Dendritic cell treated with granulocyte-macrophage colony-stimulating factor and Interleukin-4, amounts not matched to agents 40 ng/mL and 50 ng/mL, for 4 days (primary cell): ENCODE measurements around the gene FGB.

Experiments used
- H3K27ac Mint-ChIP-seq: one replicate; pipeline ENCODE4 v1.8.0; 2022; ENCODE audit warnings: mild to moderate bottlenecking, mixed read lengths
- H3K27me3 Mint-ChIP-seq: one replicate; pipeline ENCODE4 v1.8.0; 2022; ENCODE audit warnings: mild to moderate bottlenecking, mixed read lengths
- H3K36me3 Mint-ChIP-seq: one replicate; pipeline ENCODE4 v1.8.0; 2022; ENCODE audit warnings: low read depth, mixed read lengths
- H3K4me1 Mint-ChIP-seq: one replicate; pipeline ENCODE4 v1.8.0; 2022; ENCODE audit warnings: low read depth, mixed read lengths
- H3K4me3 Mint-ChIP-seq: one replicate; pipeline ENCODE4 v1.8.0; 2022; ENCODE audit warnings: mild to moderate bottlenecking, moderate library complexity, mixed read lengths
- H3K9me3 Mint-ChIP-seq: one replicate; pipeline ENCODE4 v1.8.0; 2022; ENCODE audit warnings: mixed read lengths
- intact Hi-C: fragments of 100-400 bp; cut with micrococcal nuclease; formaldehyde crosslinking; loops from one replicate; pipeline ENCODE4 v1.15.0; 2022

Gene FGB

GRCh38 chr4:154612472-154613414 lies 49.9 kb downstream of the FGB start, which contains the start of gene FGG:
FGG (minus strand) TSS chr4:154612656; CDS start chr4:154612609, 47 bp downstream.
- intact Hi-C loops: no loop called here
- H3K27me3 Mint-ChIP-seq: no peaks in the 10 kb centered on the region
- H3K4me1 Mint-ChIP-seq: no peaks in the 10 kb centered on the region
- H3K36me3 Mint-ChIP-seq: no peaks in the 10 kb centered on the region
- H3K27ac Mint-ChIP-seq: no peak within 1 kb of the TSS
- H3K4me3 Mint-ChIP-seq: no peak within 1 kb of the TSS
- H3K9me3 Mint-ChIP-seq: no peaks in the 10 kb centered on the region

GRCh38 chr4:154614306-154614705 lies 51.5 kb downstream of the FGB start:
- no peaks in the 10 kb centered on the region for H3K36me3 Mint-ChIP-seq
- no peaks in the 10 kb centered on the region for H3K9me3 Mint-ChIP-seq
- H3K27ac Mint-ChIP-seq: no peak overlapping the region
- H3K4me1 Mint-ChIP-seq: no peaks in the 10 kb centered on the region
- no peak overlapping the region for H3K4me3 Mint-ChIP-seq
- no peaks in the 10 kb centered on the region for H3K27me3 Mint-ChIP-seq
- intact Hi-C loops: no loop called here

GRCh38 chr4:154615211-154615610 lies 52.4 kb downstream of the FGB start:
- Mint-ChIP-seq H3K4me1 (no peaks in the 10 kb centered on the region), H3K4me3 (no peak overlapping the region), H3K36me3 (no peaks in the 10 kb centered on the region), H3K27me3 (no peaks in the 10 kb centered on the region), H3K27ac (no peak overlapping the region), H3K9me3 (no peaks in the 10 kb centered on the region)
- intact Hi-C loops: no loop called here

DNA sequence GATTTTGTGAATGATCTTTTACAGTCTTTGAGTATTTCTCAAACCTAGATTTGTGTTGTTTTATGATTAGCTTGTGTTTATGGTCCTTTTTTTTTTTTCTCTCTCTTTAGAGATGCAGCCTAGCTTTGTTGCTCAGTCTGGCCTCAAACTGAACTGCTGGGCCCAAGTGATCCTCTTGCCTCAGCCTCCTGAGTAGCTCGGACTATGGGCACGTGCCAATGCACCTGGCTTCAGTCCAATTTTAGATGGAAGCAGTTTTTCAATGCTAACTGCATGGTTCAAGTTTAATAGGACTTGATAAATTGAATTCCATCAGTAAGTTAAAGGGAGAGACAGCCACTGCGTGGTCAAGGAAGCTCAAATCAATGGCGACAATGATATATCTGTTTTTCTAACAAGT lies 53.5 kb downstream of the FGB start:
- Mint-ChIP-seq H3K27me3 (no peaks in the 10 kb centered on the region), H3K27ac (no peak overlapping the region), H3K36me3 (no peaks in the 10 kb centered on the region), H3K4me3 (no peak overlapping the region), H3K9me3 (no peaks in the 10 kb centered on the region), H3K4me1 (no peaks in the 10 kb centered on the region)
- intact Hi-C loops: no loop called here

DNA sequence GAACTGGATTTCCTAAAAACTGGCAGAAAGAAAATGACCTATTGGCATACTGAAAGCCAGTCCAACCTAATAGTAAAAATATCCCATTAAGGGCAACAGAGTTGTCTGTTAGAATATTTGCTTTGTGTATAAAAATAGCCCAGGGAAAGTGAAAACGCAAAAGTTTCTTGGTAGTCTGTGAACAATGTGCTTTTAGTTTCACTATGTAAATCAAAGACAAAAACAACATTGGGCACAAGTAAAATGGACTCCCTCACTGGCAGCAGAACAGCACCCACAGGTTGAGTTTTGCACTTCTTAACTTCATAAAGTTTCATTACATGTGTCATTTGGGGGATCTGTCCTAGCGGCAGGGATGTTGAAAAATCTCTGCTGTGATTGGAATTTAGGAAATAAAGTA lies 53.9 kb downstream of the FGB start:
- H3K9me3 Mint-ChIP-seq: no peaks in the 10 kb centered on the region
- H3K36me3 Mint-ChIP-seq: no peaks in the 10 kb centered on the region
- intact Hi-C loops: no loop called here
- H3K4me3 Mint-ChIP-seq: no peak overlapping the region
- no peaks in the 10 kb centered on the region for H3K4me1 Mint-ChIP-seq
- no peaks in the 10 kb centered on the region for H3K27me3 Mint-ChIP-seq
- H3K27ac Mint-ChIP-seq: no peak overlapping the region

DNA sequence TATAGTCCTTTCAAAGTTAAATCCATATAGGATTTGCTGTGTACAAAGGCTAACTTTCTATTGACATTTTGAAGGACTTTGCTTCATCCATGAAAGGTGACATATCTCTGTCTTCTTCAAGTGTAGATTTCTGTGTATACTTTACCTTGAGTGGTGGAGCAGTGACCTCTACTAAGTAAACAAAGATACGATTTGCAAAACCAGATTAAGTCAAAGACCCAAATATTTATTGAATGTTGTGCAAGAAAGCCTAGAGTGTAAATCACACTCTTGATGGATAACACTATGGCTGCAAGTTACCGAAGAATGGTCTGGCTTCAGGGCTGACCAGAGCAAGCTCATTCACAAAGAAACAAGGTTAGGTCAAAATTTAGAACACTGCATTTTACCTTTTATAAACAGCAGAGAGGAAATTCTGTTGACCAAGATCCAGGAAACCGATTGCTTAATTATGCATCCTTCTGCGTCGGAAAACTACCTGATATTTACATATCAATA lies 55.1 kb downstream of the FGB start:
- no peaks in the 10 kb centered on the region for H3K4me1 Mint-ChIP-seq
- intact Hi-C loops: loop anchor here (1.0 kb wide), 1 partner anchor 68 kb away; the partner anchor contains the start of gene PLRG1
- H3K27ac Mint-ChIP-seq: no peak overlapping the region
- no peaks in the 10 kb centered on the region for H3K36me3 Mint-ChIP-seq
- no peak overlapping the region for H3K4me3 Mint-ChIP-seq
- no peaks in the 10 kb centered on the region for H3K9me3 Mint-ChIP-seq
- H3K27me3 Mint-ChIP-seq: no peaks in the 10 kb centered on the region

DNA sequence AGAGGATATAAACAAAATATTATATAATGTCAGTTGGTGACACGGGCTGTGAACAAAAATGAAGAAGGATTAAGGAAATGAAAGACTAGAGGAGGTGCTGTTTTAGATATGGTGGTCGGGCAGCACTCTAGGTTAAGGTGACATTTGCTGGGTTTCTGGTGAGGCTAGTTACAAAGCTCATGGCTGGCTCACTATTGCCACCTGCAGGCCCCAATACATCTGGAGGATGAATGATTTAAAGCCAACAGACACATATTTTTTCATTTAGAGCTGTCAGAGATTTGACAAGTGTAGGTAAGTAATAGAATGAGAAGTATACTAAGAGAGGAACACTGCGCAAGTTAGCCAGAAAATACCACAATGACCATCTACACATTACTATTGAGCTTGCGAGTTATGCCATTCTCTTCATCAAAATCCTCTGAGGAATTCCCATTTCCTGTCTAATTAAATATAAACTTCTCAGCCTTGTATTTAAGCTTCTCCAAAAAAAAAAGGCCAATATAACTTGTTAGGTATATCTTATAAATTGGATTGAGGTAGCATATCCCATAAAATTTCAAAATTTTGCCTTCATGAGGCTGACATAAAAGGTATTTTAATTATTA lies 56.0 kb downstream of the FGB start:
- intact Hi-C loops: loop anchor here (1.0 kb wide), 1 partner anchor 69 kb away; the partner anchor contains the start of gene PLRG1
- Mint-ChIP-seq H3K36me3 (no peaks in the 10 kb centered on the region), H3K4me1 (no peaks in the 10 kb centered on the region), H3K4me3 (no peak overlapping the region), H3K9me3 (no peaks in the 10 kb centered on the region), H3K27ac (no peak overlapping the region), H3K27me3 (no peaks in the 10 kb centered on the region)

- Mint-ChIP-seq H3K4me3 (no peak overlapping the region), H3K36me3 (no peaks in the 10 kb centered on the region), H3K4me1 (no peaks in the 10 kb centered on the region), H3K27me3 (no peaks in the 10 kb centered on the region), H3K9me3 (no peaks in the 10 kb centered on the region), H3K27ac (no peak overlapping the region)
- intact Hi-C loops: no loop called here
These were observed 57.3 kb downstream of the FGB start for GRCh38 chr4:154620111-154620510.
